GM18861 (cell line): ENCODE measurements around the gene DCPS.
"Not testable (repeated sequence)": the region's sequence is repeated elsewhere in the genome, so short reads cannot be mapped to it uniquely, and the experiment has no call there.

Source experiments
- ATAC-seq: cut with Tn5 transposase; IDR thresholded peaks from one replicate; pipeline ENCODE4 v1.9.1; 2021; ENCODE audit not compliant: unreplicated experiment

DCPS gene

DNA sequence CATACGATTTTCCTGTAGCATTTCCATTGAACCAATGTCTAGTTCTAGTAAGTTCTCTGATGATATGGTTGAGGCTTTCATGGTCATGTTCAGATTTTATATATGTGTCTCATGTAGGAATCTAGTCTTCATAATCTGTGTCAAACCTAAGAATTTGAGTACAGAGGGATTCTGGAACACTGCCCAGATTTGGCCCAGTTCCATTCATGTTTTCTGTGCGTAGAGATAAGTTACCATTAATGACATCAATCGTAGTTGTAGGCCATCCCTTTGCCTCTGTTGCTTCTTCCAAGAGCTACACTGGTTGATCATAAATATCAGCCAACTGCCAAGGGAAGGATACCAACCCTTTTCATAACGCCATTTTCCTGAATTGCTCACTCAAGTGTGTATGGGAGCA, 74.9 kb downstream of the DCPS start:
- ATAC-seq: no peak

DNA sequence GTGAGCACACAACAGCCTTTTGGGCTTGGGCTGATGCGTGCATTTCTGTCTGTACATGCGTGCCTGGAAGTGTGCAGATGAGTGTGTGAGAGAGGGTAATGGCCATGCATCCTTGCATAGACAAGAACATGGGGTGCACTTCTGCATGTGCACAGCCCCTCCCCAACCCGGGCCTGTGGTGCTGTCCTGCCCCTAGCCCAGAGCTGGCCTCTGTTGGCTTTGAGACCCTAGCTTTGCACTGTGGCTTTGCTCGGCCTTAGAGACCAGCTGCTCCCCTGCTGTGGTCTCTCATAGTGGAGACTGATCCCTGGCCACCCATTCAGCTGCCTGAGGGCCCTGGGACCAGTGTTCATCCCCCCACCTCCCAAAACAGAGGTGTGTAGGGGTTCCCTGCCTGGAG, 77.0 kb downstream of the DCPS start:
- no peak for ATAC-seq

DNA sequence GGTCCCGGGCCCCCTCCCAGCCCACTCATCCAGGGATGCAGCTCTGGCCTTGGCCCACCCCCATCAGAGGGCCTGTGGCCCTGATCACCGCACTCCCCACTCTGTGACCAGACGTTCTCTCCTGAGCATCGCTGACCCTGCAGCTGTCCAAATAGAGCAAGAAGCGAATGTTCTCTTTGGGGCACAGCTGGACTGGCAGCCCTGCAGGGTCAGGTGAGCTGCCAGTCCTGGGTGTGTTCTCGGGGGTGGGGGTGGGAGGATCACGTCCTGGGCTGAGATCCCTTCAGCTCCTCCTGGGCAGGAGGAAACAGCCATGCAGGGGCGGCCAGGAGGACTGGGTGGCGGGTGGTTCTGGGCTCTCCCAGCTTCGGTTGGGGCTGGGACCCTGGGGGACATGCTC, 78.1 kb downstream of the DCPS start:
- not testable (repeated sequence) for ATAC-seq

DNA sequence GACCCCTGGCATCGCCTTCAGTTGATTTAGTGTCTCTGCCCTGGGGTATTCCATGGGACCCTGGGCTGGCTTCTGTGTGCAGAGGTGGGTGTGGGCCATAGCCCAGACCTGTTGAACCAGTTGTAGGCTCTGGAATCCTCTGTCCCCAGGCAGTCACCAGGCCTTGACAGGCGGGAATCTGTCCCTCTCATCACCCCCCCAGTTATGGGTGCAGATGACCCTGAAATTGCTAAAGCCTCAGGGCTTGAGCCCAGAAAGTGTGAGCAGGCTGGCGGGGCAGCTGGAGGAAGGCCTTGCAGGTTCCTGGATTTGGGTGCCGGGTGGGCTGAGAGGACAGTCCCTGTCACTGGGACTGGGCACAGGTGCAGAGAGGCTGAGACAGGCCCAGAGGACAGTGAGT, 78.8 kb downstream of the DCPS start:
- ATAC-seq: not testable (repeated sequence)

DNA sequence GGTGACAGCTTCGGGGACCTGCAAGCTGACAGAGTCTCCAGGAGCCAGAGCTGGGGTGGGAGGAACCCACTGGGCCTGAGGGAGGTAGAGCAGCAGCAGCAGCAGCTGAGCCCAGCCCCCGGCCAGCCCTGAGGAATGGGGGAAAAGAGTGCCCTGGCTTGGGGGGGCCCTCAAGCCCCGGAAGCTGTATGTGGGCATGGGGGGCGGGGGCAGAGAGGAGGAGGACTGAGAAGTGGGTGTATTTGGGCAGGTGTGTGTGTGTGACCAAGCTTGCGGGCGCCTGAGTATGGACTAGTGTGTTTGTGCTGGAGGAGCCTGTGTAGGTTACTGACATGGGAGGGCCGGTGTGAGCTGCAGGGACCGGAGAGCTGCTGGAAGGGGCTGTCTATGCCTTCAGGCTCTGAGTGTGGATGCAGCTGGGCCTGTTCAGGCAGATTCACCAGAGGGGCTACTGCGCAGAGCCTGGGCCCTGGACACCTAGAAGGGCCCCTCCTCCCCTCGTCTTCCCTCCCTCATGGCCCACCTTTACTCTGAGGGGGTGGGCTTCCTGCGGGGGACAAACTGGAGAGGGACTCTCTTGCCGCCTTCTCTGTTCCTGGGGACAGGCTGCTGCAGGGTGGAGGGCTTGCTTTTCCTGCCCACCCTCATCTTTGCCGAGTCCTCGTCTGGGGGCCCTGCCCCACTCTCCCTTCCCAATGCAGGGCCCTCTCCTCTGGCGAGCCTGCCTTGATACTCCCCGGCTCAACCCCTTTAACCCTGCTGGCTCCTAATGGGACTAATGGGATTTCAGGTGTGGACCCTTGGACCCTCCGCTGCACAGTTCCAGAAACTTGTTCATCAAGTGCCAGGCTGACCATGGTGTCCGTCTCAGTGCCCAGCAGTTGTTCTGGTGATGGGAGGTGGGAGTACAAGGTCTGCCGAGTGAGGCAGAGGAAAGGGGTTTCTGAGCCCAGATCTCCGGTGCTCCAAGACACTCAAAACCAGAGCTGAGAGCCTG, 79.8 kb downstream of the DCPS start:
- ATAC-seq: no peak

GRCh38 chr11:126384449-126385070, 80.7 kb downstream of the DCPS start:
- ATAC-seq: no peak

DNA sequence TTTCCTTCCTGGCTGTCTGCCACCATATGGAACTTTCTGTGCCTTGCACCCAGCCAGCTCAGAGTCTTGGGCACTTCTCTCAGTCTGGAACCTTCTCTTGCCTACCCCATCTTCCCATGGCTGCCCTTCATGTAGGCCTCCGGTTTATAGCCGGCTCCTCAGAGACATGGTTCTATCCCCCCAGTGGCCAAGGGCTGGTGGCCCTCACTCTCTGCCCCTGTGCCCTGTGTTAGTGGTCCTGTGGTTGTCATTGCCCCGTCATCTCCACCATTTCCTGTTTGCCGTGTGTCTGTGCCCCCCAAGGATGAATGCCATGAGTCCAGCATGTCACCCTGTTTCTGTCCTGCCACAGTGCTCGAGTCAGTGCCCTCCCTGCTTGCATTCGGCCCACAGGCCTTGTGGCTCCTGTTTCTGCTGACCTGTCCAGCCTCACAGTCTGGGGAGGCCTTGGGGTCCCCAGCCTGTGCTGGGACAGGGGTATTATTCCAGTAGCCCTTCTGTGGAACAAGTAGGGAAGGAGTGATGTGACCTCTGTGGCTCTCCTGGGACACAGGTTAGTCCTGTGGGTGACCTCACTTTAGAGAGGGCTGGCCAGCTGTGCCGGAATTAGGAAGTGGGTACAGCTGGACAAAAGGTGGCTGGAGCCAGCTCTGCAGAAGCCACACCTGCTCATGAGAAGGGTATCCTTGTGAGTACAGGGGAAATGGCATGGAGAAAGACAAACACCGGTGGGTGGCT, 82.3 kb downstream of the DCPS start:
- ATAC-seq: no peak

DNA sequence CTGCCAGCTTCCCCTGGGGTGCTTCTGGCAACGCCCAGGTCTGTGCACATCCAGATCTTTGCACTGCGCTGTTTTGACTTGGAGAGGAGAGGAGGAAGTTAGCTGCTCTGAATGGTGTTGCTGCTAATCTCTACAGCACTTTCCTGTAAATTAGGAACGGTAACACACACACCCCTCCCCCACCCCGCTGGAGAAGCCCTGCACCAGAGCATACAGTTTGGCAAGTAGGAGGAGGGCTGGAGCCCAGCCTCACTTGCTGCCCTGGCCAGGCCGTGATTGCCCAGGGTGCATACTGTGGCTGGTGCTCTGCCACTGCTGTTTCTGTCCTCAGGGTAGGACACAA, 82.8 kb downstream of the DCPS start:
- ATAC-seq: not testable (repeated sequence)

DNA sequence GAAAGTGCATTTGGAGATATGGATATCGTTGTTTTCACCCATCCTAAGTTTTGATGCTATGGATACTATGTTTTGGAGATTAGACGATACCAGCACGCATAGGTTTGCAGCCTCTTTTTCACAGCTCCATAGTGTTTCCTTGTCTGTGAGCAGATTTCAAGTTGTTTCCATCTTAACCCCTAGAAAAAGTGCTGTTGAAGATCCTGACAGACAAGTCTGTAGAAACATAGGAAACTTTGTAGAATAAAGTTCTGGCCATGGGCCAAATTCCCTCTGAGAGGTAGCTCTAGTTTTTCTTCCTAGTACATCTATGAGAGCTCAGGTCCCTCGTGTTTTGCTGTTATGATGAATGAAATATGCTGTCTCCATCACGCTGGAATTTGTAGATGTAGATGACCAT, 84.0 kb downstream of the DCPS start:
- ATAC-seq: no peak

GRCh38 chr11:126390272-126390867, 86.5 kb downstream of the DCPS start:
- no peak for ATAC-seq

GRCh38 chr11:126391286-126391954, 87.6 kb downstream of the DCPS start:
- no peak for ATAC-seq

DNA sequence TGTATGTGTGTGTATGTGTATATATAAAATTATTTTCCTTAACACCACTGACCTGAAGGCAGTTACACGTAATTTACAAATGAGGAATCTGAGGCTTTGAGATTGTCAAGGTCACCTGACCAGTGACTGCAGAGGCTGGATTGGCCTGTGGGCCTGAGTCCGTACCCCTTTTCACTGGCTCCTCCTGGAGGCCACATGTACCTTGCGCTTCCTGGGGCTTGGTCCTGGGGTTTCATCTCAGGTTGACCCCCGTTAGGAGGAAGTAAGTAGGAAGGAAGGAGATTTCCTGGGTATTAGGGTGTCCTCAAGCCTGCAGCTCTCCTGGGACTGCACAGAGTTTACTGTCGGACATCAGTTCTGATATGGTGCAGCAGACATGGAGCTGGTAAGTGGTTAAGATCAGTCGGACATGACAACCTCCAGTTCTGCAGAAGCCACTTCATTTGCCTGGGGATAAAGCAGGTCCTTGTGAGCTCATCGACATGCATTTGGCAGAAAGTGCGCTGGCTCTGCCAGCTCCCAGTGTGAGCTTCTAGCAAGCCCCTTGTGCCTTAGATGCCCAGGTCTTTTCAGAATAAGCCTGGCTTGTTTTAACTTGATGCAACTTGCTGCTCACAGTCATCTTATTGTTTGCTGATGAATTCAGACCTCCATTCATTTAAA, 88.2 kb downstream of the DCPS start:
- ATAC-seq: peak; percentile 90

DNA sequence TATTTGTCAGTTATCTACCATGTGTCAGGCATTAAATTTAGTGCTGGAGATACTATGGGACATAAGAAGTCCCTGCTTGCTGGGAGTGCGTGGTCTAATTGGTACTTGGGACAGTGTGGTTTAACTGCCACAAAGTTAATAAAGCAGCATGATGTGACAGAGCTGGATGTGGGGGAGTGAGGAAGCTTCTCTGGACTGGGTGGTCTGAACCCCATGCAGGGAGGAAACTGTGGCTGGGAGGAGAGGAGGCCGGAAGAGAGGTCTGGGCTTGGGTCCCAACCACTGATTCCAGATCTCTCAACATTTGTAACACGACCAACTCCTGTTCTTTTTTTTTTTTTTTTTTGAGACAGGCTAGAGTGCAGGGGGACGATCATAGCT, 88.8 kb downstream of the DCPS start:
- peak; percentile 13 for ATAC-seq

DNA sequence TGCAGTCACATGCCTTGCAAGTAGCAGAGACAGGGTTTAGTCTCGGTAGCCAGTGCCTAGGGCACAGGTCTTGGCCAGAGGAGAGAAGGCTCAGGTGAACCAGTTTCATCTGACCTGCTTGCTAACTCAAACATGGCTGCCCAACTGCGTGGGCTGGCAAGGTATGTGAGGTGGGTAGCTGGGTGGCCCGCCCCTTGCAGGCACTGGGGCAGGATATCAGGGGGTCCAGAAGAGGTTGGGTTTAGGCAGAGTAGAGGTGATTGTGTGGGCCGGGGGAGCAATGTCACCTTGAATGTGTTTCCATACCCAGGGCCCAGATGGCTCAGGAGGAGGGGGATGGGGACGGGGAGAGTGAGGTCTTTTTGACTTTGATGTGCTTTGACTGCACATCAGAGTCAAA, 89.3 kb downstream of the DCPS start:
- ATAC-seq: no peak

GRCh38 chr11:126394036-126394435, 90.2 kb downstream of the DCPS start:
- ATAC-seq: no peak

- ATAC-seq: not testable (repeated sequence)
Measured at GRCh38 chr11:126394634-126395072, 90.8 kb downstream of the DCPS start.
